Ovary (tissue), 3 donors: ENCODE measurements around the gene C2orf78.
A peak's percentile ranks its signal among the peaks of the same experiment; 100 is the strongest.

Source experiments
- CTCF ChIP-seq, 3 donors: fragments of 450-650 bp in 2 of 3; fragments of 200-600 bp in 1 of 3; IDR thresholded peaks; one replicate each; pipeline versions ENCODE4 v1.5.1 to v1.8.0; 2016 to 2022; ENCODE audit warnings: antibody characterized with exemption in 3 of 3, mild to moderate bottlenecking in 1 of 3
- EP300 ChIP-seq: sonication (generic); formaldehyde crosslinking; IDR thresholded peaks from one replicate; pipeline ENCODE4 v1.6.1; 2017; ENCODE audit warnings: antibody characterized with exemption
- POLR2A ChIP-seq: fragments of 450-650 bp; IDR thresholded peaks from one replicate; pipeline ENCODE4 v1.6.1; 2017; ENCODE audit warnings: antibody characterized with exemption, mild to moderate bottlenecking, moderate library complexity
- donor health status: DM: no; HTN: no; CAD: no.

DNA sequence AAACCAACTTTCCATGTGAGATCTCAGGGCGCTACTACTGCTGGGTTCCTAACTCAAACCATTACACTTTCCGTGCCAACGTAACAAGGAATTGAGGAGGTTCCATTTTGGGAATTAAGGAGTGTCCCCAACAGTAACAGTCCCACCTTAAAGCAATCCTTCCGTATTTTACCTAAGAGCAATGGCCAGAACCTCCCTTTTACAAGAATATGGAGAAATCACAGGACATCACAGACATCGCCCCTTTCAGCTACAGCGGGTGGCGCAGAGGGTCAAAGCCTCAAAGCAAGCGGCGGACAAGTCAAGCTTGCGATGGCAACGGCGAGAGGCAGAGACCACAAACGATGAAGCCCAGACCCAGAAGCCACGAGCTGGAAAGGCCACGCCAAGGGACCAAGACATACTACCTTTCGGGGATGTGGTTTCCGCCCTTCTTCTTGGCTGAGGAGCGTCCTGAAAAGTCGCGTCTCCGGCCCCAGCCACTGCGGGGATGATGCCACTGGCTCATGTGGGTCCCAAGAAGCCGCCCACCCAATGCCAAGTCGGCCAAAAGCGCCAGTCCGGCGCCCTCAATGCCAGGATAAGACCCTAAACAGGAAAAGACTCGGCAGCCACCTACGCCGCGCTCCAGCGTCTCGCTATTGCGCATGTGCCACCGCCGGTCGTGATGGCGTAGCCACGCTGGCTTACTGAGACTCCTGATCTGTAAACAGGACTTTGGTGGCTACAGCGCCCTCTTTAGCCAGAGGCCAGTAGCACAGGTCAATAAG, 4.3 kb upstream of the C2orf78 start, which contains the start of gene DUSP11:
- TF ChIP-seq CTCF (IDR thresholded peaks at IDR 0.05) (peak; percentile 82 to 90 (median 89)), EP300 (no peak), POLR2A (peak; percentile 78)
